Psoas muscle (tissue), 8 donors: ENCODE results near the gene MPV17L2. TPM values are rescaled to one million over a fixed set of nuclear protein-coding genes. Genes with fewer than 3 reads are reported as not detected.

Source experiments
- ATAC-seq, 4 donors: fragments of 200-7000 bp; cut with Tn5 transposase; one replicate each; pipeline ENCODE4 v1.9.1; 2020; ENCODE audit warnings: moderate library complexity in 3 of 4, mild to moderate bottlenecking in 2 of 4
- DNase-seq, 2 donors: peaks; one replicate each; pipeline ENCODE4 v3.0.0-alpha.2; 2020
- H3K27ac ChIP-seq: fragments of 200-600 bp; one replicate; pipeline ENCODE4 v1.8.0; 2022
- H3K27me3 ChIP-seq, 3 donors: fragments of 200-600 bp in 1 of 3; one replicate each; pipeline versions ENCODE4 v1.6.1 to v1.8.0; 2013 to 2022; ENCODE audit warnings: low read length in 2 of 3, mild to moderate bottlenecking in 2 of 3, moderate library complexity in 1 of 3; ENCODE audit not compliant: insufficient read depth in 3 of 3
- H3K36me3 ChIP-seq, 2 donors: fragments of 200-600 bp in 1 of 2; one replicate each; pipeline versions ENCODE4 v1.6.1 to v1.8.0; 2013 to 2022; ENCODE audit warnings: low read depth in 1 of 2, mild to moderate bottlenecking in 1 of 2, moderate library complexity in 1 of 2; ENCODE audit not compliant: insufficient read depth in 1 of 2
- H3K4me1 ChIP-seq: fragments of 200-600 bp; one replicate; pipeline ENCODE4 v1.8.0; 2022
- H3K4me3 ChIP-seq: fragments of 200-600 bp; one replicate; pipeline ENCODE4 v1.8.0; 2022; ENCODE audit warnings: mild to moderate bottlenecking
- H3K9me3 ChIP-seq: fragments of 200-600 bp; one replicate; pipeline ENCODE4 v1.8.0; 2022
- CTCF ChIP-seq: fragments of 200-600 bp; IDR thresholded peaks from one replicate; pipeline ENCODE4 v1.8.0; 2022; ENCODE audit warnings: antibody characterized with exemption
- WGBS, 3 donors: extraction: QIAGEN DNeasy Blood & Tissue Kit; methylation state at CpG; one replicate each; pipeline versions ENCODE4 v1.1.6 to v1.1.7; 2013; 5-methylcytosine and 5-hydroxymethylcytosine counted together
- intact Hi-C, 2 donors: fragments of 100-400 bp; cut with DNase I; formaldehyde crosslinking; loops; one replicate each; pipeline versions ENCODE4 v1.11.0 to v1.14.2; 2022
- polyA plus RNA-seq, 3 donors: library from polyadenylated mRNA; stranded (reverse); fragments of 200-250 nt; gene quantifications; one replicate each; pipeline ENCODE4 v1.2.3, GENCODE V29; 2013
- total RNA-seq, 4 donors: library from RNA; stranded (reverse); fragmentation: NEBNext Ultra II Directional in 2 of 4; extraction: Animal tissue kit (Norgen Biotek cat#: 25700) in 2 of 4; gene quantifications; one replicate each; pipeline versions ENCODE4 v1.2.1 to v1.2.4, GENCODE V29; 2021 to 2023
- donor health status: healthy with polysubstance abuse.
- donor health status: DM: no; HTN: no; CAD: no; lungs with moderate emphysema.
- donor health status: Bipolar disorder and iron deficiency.
- donor health status: healthy.
- donor health status: DM: yes; HTN: yes; CAD: no.
- donor health status: DM: no; HTN: no; CAD: no.
- donor health status: DM: no; HTN: no; CAD: no.
- donor health status: DM: yes; HTN: yes; CAD: no.

MPV17L2 gene
- total and polyA plus RNA-seq, 7 donors = 5.9 to 23.3 (median 12.7) TPM

- H3K27ac ChIP-seq = peak overlapping the region; percentile 30
These were observed 33.2 kb upstream of the MPV17L2 start for GRCh38 chr19:18159810-18160209.

GRCh38 chr19:18160493-18160970 lies 32.5 kb upstream of the MPV17L2 start:
- H3K4me3 ChIP-seq = peak overlapping the region; percentile 53
- no peaks in the 10 kb centered on the region for H3K27me3 ChIP-seq
- peaks cover 0 to 43% of the 10 kb centered on the region in 2 donors for H3K36me3 ChIP-seq
- intact Hi-C loops = loop anchor here in 1 of 2 donors (2.0 kb wide), 1 partner anchor 48 kb away; no protein-coding TSS in a partner anchor
- peaks cover 38% of the 10 kb centered on the region for H3K4me1 ChIP-seq
- H3K9me3 ChIP-seq = no peaks in the 10 kb centered on the region
- 43 to 62% (median 54%) methylated on average over 13 of the region's 13 CpGs for WGBS, 3 donors
- ATAC-seq (peak in 3 of 4 donors; percentile 3 to 22 (median 8)), DNase-seq (no peak)
- peak overlapping the region; percentile 70 for H3K27ac ChIP-seq
- TF ChIP-seq CTCF = no peak

More at GRCh38 chr19:18159810-18160209, 33.2 kb upstream of the MPV17L2 start:
- WGBS, 3 donors = 50 to 77% (median 59%) methylated on average over 10 of the region's 10 CpGs
- no peak for TF ChIP-seq CTCF
- Histone ChIP-seq H3K36me3 (peaks cover 0 to 36% of the 10 kb centered on the region in 2 donors), H3K4me1 (peaks cover 41% of the 10 kb centered on the region), H3K9me3 (no peaks in the 10 kb centered on the region), H3K4me3 (no peak overlapping the region), H3K27me3 (no peaks in the 10 kb centered on the region)
- DNase-seq (no peak), ATAC-seq (no peak)
- intact Hi-C loops = loop anchor here in 1 of 2 donors (2.0 to 10.0 kb wide), 2 partner anchors 47 to 155 kb away; partner anchors contain the start of gene ARRDC2

- H3K27ac ChIP-seq = peak overlapping the region; percentile 70
- peaks cover 2 to 43% of the 10 kb centered on the region in 2 donors for H3K36me3 ChIP-seq
- WGBS, 3 donors = 1 to 4% (median 2%) methylated on average over 8 to 66 of the region's 66 CpGs
- H3K9me3 ChIP-seq = no peaks in the 10 kb centered on the region
- TF ChIP-seq CTCF = peak; percentile 87
- H3K27me3 ChIP-seq = no peaks in the 10 kb centered on the region
- DNase-seq (peak; percentile 79 to 88), ATAC-seq (peak; percentile 73 to 83 (median 81))
- intact Hi-C loops = loop anchor here in 1 of 2 donors (2.0 kb wide), 1 partner anchor 48 kb away; no protein-coding TSS in a partner anchor
- peak overlapping the region; percentile 53 for H3K4me3 ChIP-seq
- H3K4me1 ChIP-seq = peaks cover 34% of the 10 kb centered on the region
These were observed 31.9 kb upstream of the MPV17L2 start for GRCh38 chr19:18160971-18161635.

GRCh38 chr19:18161636-18162002 lies 31.4 kb upstream of the MPV17L2 start:
- TF ChIP-seq CTCF = no peak
- ATAC-seq = peak in 1 of 4 donors; percentile 6
- peaks cover 28% of the 10 kb centered on the region for H3K4me1 ChIP-seq
- H3K27ac ChIP-seq = no peak overlapping the region
- no peaks in the 10 kb centered on the region for H3K9me3 ChIP-seq
- intact Hi-C loops = loop anchor here in 1 of 2 donors (2.0 kb wide), 1 partner anchor 49 kb away; no protein-coding TSS in a partner anchor
- H3K36me3 ChIP-seq = peaks cover 2 to 48% of the 10 kb centered on the region in 2 donors
- DNase-seq = no peak
- WGBS, 3 donors = 62 to 71% (median 62%) methylated on average over 19 of the region's 19 CpGs
- peak overlapping the region; percentile 27 for H3K4me3 ChIP-seq
- H3K27me3 ChIP-seq = no peaks in the 10 kb centered on the region
